HG03175 (cell line): Measurements from ENCODE around the gene VIP.

Experiments
- ATAC-seq: cut with Tn5 transposase; IDR thresholded peaks from one replicate; pipeline ENCODE4 v1.9.1; 2021; ENCODE audit warnings: mild to moderate bottlenecking, moderate library complexity; ENCODE audit not compliant: unreplicated experiment

VIP gene

GRCh38 chr6:152775428-152775827 is 24.8 kb downstream of the VIP start:
- no peak for ATAC-seq

- no peak for ATAC-seq
Observed at GRCh38 chr6:152776833-152777232, 26.2 kb downstream of the VIP start.

- peak; percentile 44 for ATAC-seq
Observed at GRCh38 chr6:152783217-152783878, 32.8 kb downstream of the VIP start.

- no peak for ATAC-seq
Observed at GRCh38 chr6:152794696-152795095, 44.1 kb downstream of the VIP start.

GRCh38 chr6:152804150-152804549 is 53.6 kb downstream of the VIP start:
- ATAC-seq = no peak
